Measurements from ENCODE around the gene ARID5B.

The ARID5B gene

DNA sequence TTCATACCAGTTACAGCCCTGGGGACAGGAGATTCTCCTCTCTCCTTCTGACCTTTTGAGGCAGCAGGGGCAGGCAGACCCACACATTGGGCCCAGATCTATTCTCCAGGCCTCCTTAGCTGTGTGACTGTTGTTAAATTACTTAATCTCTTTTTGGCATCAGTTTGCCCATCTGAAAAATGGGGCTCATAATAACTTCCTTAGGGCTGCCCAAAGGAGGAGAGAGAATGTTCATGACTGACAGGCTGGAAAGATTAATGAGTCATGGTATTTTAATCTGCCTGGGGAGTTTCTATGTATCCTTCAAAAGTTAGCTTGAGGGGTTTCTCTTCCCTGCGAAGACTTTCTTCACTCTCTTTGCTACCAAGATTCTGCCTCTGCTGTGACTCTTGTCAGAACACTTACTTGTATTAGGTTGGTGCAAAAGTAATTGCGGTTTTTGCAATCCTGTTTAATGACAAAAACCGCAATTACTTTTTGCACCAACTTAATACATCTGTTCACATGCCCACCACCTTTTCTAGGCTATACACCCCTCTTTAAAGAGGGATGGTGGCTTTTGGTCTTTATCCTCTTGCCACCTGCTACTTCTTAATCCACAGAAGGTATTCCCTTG lies 83.4 kb downstream of the ARID5B start:
- H3K9me2 ChIP-seq (replicated peaks; ENCODE audit: insufficient read depth, low read length) = no peaks in the 10 kb centered on the region
- H3K4me1 ChIP-seq (ENCODE audit: low read length) = peaks cover 42% of the 10 kb centered on the region
- no peaks in the 10 kb centered on the region; the same call in 1 of the 2 replicates for H3K36me3 ChIP-seq (replicated peaks; ENCODE audit: insufficient read depth, low read length)
- no peaks in the 10 kb centered on the region for H3K9me3 ChIP-seq (replicated peaks; ENCODE audit: insufficient read depth, low read length)
- no peaks in the 10 kb centered on the region for H3K27me3 ChIP-seq (replicated peaks; ENCODE audit: insufficient read depth, low read length)
- H3F3A ChIP-seq (ENCODE audit: insufficient read depth, low read length) = peaks cover 39% of the 10 kb centered on the region
- H3K4me2 ChIP-seq (ENCODE audit: low read depth, low read length) = no peak overlapping the region
- peaks cover 82% of the 10 kb centered on the region for H3K79me2 ChIP-seq (ENCODE audit: low read length)
- no peak overlapping the region for H3K9ac ChIP-seq (ENCODE audit: low read length)
- no peak overlapping the region for H3K4me3 ChIP-seq (ENCODE audit: low read length)
- H3K27ac ChIP-seq (ENCODE audit: low read length) = no peak overlapping the region; the same call in 1 of the 2 replicates
- H2AFZ ChIP-seq (ENCODE audit: low read length) = no peak overlapping the region
- no peak for TF ChIP-seq CTCF (IDR thresholded peaks at IDR 0.05; ENCODE audit: low read length)
- no peak for TF ChIP-seq EZH2 (optimal IDR thresholded peaks at IDR 0.05; ENCODE audit: low read depth, low read length)
- no peak for TF ChIP-seq EZH2phosphoT487 (IDR thresholded peaks at IDR 0.05; ENCODE audit: low read length)
- no peak for DNase-seq
- no peaks in the 10 kb centered on the region for H4K20me1 ChIP-seq (ENCODE audit: insufficient read depth, low read length)

- no peak overlapping the region for H2AFZ ChIP-seq (ENCODE audit: low read length)
- H3K4me2 ChIP-seq (ENCODE audit: low read depth, low read length) = no peak overlapping the region
- H3K36me3 ChIP-seq (replicated peaks; ENCODE audit: insufficient read depth, low read length) = no peaks in the 10 kb centered on the region; the same call in 1 of the 2 replicates
- H3K4me3 ChIP-seq (ENCODE audit: low read length) = no peak overlapping the region
- DNase-seq = no peak
- no peaks in the 10 kb centered on the region for H3K9me2 ChIP-seq (replicated peaks; ENCODE audit: insufficient read depth, low read length)
- peaks cover 39% of the 10 kb centered on the region for H3F3A ChIP-seq (ENCODE audit: insufficient read depth, low read length)
- H3K9ac ChIP-seq (ENCODE audit: low read length) = no peak overlapping the region
- peaks cover 43% of the 10 kb centered on the region for H3K4me1 ChIP-seq (ENCODE audit: low read length)
- H3K27me3 ChIP-seq (replicated peaks; ENCODE audit: insufficient read depth, low read length) = no peaks in the 10 kb centered on the region
- H3K79me2 ChIP-seq (ENCODE audit: low read length) = peaks cover 82% of the 10 kb centered on the region
- no peaks in the 10 kb centered on the region for H4K20me1 ChIP-seq (ENCODE audit: insufficient read depth, low read length)
- TF ChIP-seq EZH2phosphoT487 (IDR thresholded peaks at IDR 0.05; ENCODE audit: low read length) (no peak), EZH2 (optimal IDR thresholded peaks at IDR 0.05; ENCODE audit: low read depth, low read length) (no peak), CTCF (IDR thresholded peaks at IDR 0.05; ENCODE audit: low read length) (no peak)
- H3K27ac ChIP-seq (ENCODE audit: low read length) = peak overlapping the region; percentile 89; the same call in 1 of the 2 replicates
- H3K9me3 ChIP-seq (replicated peaks; ENCODE audit: insufficient read depth, low read length) = no peaks in the 10 kb centered on the region
Observed at GRCh38 chr10:61985715-61986114, 84.2 kb downstream of the ARID5B start.

DNA sequence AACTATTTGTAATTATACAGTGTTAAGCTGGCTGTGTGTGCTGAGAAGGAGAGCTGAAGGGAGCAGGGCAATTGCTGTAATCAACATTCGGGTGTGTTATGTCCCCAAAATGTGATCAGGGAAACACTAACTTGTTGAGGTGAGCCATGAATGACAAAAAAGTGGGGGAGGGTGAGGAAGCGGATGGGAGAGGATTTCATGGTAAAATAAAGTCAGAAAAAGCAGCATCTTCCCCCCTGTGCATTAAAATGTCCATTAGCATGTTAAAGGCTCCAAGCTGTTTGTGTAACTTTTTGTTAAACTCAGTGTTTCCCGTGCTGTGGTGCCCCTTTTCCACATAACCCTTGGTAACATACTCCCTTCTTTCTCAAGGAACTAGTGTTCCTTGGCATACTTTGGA lies 84.9 kb downstream of the ARID5B start:
- H3K79me2 ChIP-seq (ENCODE audit: low read length) = peaks cover 82% of the 10 kb centered on the region

More for the DNA sequence above, 84.9 kb downstream of the ARID5B start:
- no peak overlapping the region for H2AFZ ChIP-seq (ENCODE audit: low read length)
- no peaks in the 10 kb centered on the region for H3K9me2 ChIP-seq (replicated peaks; ENCODE audit: insufficient read depth, low read length)
- peaks cover 43% of the 10 kb centered on the region for H3K4me1 ChIP-seq (ENCODE audit: low read length)
- peaks cover 39% of the 10 kb centered on the region for H3F3A ChIP-seq (ENCODE audit: insufficient read depth, low read length)
- TF ChIP-seq EZH2phosphoT487 (IDR thresholded peaks at IDR 0.05; ENCODE audit: low read length) (no peak), EZH2 (optimal IDR thresholded peaks at IDR 0.05; ENCODE audit: low read depth, low read length) (no peak), CTCF (IDR thresholded peaks at IDR 0.05; ENCODE audit: low read length) (no peak)
- DNase-seq = no peak
- no peaks in the 10 kb centered on the region for H3K27me3 ChIP-seq (replicated peaks; ENCODE audit: insufficient read depth, low read length)
- no peaks in the 10 kb centered on the region for H3K9me3 ChIP-seq (replicated peaks; ENCODE audit: insufficient read depth, low read length)
- no peaks in the 10 kb centered on the region; the same call in 1 of the 2 replicates for H3K36me3 ChIP-seq (replicated peaks; ENCODE audit: insufficient read depth, low read length)
- H3K27ac ChIP-seq (ENCODE audit: low read length) = peak overlapping the region; percentile 89; the same call in 1 of the 2 replicates
- H3K4me2 ChIP-seq (ENCODE audit: low read depth, low read length) = peak overlapping the region; percentile 72
- H3K4me3 ChIP-seq (ENCODE audit: low read length) = no peak overlapping the region
- no peaks in the 10 kb centered on the region for H4K20me1 ChIP-seq (ENCODE audit: insufficient read depth, low read length)
- no peak overlapping the region for H3K9ac ChIP-seq (ENCODE audit: low read length)
